Activated gamma-delta T cell treated with Interleukin-2 at 50 U/mL for 16 hours (primary cell): ENCODE results near the gene GBP1.

Experiments
- DNase-seq: peaks from one replicate; pipeline ENCODE4 v3.0.0-alpha.2; 2020

Gene GBP1

DNA sequence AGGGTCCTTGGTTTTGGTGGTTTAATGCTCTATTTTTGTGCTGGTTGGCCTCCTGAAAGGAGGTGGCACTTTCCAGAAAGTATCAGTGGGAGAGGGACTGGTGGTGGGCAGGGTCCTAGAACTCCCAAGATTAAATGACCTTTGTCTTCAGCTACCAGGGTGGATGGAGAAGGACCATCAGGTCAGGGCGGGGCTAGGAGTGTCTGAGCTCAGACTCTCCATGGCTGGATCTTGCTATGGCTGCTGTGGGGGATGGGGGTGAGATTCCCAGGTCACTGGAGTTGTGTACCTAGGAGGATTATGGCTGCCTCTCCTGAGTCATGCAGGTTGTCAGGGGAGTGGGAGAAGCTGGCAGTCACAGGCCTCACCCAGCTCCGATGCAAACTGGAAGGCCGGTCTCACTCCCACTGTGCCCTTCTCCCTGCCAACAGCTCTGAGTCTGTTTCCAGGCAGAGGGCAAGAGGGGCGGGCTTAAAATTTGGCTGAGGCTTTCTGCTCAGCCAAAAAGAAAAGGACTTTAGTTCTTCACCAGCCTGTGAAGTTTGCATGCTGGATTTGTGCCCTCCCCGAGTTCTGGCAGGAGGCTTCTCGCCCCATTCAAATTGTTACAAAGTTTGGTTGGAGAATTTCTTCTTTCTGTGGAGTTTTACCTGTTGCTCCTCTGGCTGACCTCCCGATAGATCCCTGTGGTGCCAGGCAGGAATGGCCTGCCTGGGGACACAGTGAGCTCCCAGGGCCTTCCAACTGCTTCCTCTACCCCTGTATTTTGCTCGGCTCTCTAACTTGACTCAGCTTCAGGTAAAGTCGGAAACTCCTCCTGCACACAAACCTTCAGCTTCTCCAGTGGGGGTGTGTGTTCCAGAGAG, 59.5 kb downstream of the GBP1 start:
- no peak for DNase-seq
